Fibroblast of villous mesenchyme (primary cell): Measurements from ENCODE around the gene ITIH1. TPM values are rescaled to one million over a fixed set of nuclear protein-coding genes. Genes with fewer than 3 reads are reported as not detected.
A peak's percentile ranks its signal among the peaks of the same experiment; 100 is the strongest.

Experiments
- DNase-seq: peaks from one replicate; pipeline ENCODE4 v3.0.0-alpha.2; 2010; ENCODE audit warnings: low read depth
- H3K4me3 ChIP-seq: 2 replicates; pipeline ENCODE4 v1.5.1; 2011; ENCODE audit warnings: low read depth, mild to moderate bottlenecking, low read length
- total RNA-seq: library from RNA; depleted of rRNA; stranded (reverse); fragments of >200 nt; gene quantifications from 2 replicates; pipeline ENCODE4 v1.2.3, GENCODE V29; 2012
- TF ChIP-seq, protein P1 (sequence below): IDR thresholded peaks from 2 replicates; pipeline ENCODE4 v1.5.1; 2012; ENCODE audit warnings: low read depth, mild to moderate bottlenecking, low read length; ENCODE audit not compliant: insufficient read depth

The ITIH1 gene
- total RNA-seq, 1 donor, result not detected

DNA sequence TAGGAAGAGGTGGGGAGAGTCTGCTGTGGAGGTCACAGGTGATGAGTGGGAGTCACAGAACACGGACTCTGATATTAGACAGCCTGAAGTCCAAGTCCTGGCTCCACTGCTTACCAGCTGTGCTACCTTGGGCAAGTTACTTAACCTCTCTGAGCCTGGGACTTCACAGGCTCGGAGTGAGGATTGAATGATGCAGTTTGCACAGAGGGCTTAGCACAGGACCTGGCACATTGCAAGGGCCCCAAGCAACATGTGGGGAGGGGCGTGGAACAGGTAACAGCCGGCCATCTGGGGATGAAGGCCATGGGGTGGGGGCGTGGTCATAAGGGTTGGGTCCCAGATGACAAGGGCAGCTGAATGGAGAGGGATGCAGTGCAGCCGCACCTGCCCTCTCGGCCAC, 12.9 kb downstream of the ITIH1 start:
- no peak for DNase-seq
- TF ChIP-seq, protein P1, sequence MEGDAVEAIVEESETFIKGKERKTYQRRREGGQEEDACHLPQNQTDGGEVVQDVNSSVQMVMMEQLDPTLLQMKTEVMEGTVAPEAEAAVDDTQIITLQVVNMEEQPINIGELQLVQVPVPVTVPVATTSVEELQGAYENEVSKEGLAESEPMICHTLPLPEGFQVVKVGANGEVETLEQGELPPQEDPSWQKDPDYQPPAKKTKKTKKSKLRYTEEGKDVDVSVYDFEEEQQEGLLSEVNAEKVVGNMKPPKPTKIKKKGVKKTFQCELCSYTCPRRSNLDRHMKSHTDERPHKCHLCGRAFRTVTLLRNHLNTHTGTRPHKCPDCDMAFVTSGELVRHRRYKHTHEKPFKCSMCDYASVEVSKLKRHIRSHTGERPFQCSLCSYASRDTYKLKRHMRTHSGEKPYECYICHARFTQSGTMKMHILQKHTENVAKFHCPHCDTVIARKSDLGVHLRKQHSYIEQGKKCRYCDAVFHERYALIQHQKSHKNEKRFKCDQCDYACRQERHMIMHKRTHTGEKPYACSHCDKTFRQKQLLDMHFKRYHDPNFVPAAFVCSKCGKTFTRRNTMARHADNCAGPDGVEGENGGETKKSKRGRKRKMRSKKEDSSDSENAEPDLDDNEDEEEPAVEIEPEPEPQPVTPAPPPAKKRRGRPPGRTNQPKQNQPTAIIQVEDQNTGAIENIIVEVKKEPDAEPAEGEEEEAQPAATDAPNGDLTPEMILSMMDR, result no peak
- no peak overlapping the region for H3K4me3 ChIP-seq

DNA sequence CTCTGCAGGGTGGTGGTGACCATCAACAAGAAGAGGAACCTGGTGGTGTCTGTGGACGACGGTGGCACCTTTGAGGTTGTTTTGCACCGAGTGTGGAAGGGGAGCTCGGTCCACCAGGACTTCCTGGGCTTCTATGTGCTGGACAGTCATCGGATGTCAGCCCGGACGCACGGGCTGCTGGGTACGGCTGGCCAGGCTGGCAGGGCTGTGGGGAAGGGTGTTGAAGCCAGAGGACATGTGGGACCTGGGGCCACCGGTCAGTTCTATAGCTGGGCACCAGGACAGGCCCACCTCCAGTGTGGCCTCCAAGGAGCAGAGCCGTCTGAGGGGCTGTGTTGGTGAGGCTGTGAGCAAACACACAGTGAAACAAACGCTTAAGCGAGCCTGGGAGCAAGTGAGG, 13.3 kb downstream of the ITIH1 start:
- TF ChIP-seq, protein P1, result no peak
- DNase-seq, result no peak
- H3K4me3 ChIP-seq, result no peak overlapping the region

- H3K4me3 ChIP-seq, result no peak overlapping the region
- TF ChIP-seq, protein P1, result no peak
- no peak for DNase-seq
These were observed 14.0 kb downstream of the ITIH1 start for GRCh38 chr3:52791366-52791765.

DNA sequence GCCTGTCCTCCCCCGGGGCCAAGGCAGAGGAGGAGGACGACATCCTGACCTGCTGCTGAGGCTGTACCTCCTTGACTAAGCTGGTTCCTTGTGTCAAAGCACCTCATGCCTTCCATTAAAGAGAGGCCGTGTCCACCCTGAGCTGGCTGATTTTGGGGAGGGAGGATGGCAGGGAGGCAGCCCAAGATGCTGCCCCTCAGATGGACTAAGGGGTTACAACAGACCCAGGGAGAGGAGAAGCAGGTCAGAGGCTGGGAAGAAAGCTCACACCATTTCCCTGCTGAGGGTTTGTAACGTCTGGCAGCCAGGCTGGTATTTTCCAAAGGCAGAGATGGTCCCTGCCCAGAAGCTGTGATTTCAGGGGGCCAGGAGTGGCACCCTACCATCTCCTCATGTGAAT, 14.5 kb downstream of the ITIH1 start:
- no peak overlapping the region for H3K4me3 ChIP-seq
- no peak for DNase-seq
- TF ChIP-seq, protein P1, result no peak

GRCh38 chr3:52792413-52792812, 15.0 kb downstream of the ITIH1 start:
- no peak overlapping the region for H3K4me3 ChIP-seq
- TF ChIP-seq, protein P1, result no peak
- no peak for DNase-seq

DNA sequence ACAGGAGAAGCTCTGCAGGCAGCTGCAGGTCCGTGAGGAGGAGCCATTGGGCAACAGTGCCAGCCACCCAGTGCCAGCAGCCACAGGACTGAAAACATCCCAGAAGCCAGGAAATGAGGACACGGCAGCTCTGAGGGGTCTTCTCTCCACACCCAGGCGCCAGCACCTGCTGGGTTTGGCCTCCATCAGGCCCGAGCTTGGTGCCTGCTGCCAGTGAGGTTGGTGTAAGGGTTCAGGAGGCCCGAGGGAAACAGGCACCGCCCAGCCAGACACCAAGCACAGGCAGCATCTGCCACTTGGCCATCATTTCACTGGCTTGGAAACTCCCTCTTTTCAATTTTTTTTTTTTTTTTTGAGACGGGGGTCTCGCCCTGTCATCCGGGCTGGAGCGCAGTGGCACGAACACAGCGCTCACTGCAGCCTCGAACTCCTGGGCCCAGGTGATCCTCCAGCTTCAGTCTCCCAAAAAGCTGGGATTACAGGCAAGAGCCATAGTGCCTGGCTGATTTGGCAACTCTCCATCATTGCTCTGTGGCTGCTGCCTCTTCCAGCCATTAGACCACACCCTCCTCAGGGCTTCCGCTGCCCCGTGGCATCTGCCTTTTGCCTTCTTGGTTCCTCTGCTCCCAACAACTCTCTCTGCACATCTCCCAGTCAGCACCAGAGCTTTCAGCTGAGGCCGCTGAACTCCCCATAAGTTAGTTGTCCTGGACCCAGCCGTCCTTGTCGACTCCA, 15.7 kb downstream of the ITIH1 start:
- TF ChIP-seq, protein P1, result no peak
- peak; percentile 3 for DNase-seq
- no peak overlapping the region for H3K4me3 ChIP-seq
